ENCODE results near the gene CDC42SE2. TPM values are rescaled to one million over a fixed set of nuclear protein-coding genes. Genes with fewer than 3 reads are reported as not detected.
"Not testable (repeated sequence)": the region's sequence is repeated elsewhere in the genome, so short reads cannot be mapped to it uniquely, and the experiment has no call there.

The CDC42SE2 gene
- total RNA-seq, 1 experiment from 2014 or later = 22.5 TPM

DNA sequence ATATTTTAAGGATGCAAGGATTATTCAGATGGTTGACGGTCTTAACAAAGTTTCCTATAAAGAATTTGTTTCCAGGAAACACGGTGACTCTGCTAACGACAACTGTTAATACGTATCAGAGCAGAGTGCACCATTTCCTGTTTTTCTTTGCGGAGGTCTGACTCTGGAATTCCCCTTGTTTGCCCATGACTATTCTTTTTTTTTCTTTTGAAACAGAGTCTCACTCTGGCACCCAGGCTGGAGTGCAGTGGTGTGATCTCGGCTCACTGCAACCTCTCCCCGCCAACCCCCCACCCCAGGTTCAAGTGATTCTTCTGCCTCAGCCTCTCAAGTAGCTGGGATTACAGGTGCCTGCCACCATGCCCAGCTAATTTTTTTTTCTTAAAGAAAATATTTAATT, 115.9 kb downstream of the CDC42SE2 start:
- ChIA-PET CTCF (no interaction called here), POLR2A (no interaction called here)
- TF ChIP-seq FOXK1 (CRISPR knock-in tag; IDR thresholded peaks at IDR 0.05) (no peak), CREM (CRISPR knock-in tag; IDR thresholded peaks at IDR 0.05) (no peak), ETV6 (CRISPR knock-in tag; IDR thresholded peaks at IDR 0.05) (no peak), OVOL2 (CRISPR knock-in tag; IDR thresholded peaks at IDR 0.05; ENCODE audit: borderline replicate concordance) (no peak), NR3C1 (CRISPR knock-in tag; conservative IDR thresholded peaks at IDR 0.05; ENCODE audit: low read depth) (no peak), IRF2 (CRISPR knock-in tag; IDR thresholded peaks at IDR 0.05; ENCODE audit: borderline replicate concordance, low read depth) (no peak), NFATC4 (CRISPR knock-in tag; IDR thresholded peaks at IDR 0.05) (no peak), ZNF317 (CRISPR knock-in tag; IDR thresholded peaks at IDR 0.05; ENCODE audit: borderline replicate concordance, low read depth) (no peak), MYBL2 (CRISPR knock-in tag; IDR thresholded peaks at IDR 0.05) (no peak), PRRX2 (CRISPR knock-in tag; IDR thresholded peaks at IDR 0.05) (no peak), CREB1 (CRISPR knock-in tag; IDR thresholded peaks at IDR 0.05) (no peak)
- TF ChIP-seq, protein P1, sequence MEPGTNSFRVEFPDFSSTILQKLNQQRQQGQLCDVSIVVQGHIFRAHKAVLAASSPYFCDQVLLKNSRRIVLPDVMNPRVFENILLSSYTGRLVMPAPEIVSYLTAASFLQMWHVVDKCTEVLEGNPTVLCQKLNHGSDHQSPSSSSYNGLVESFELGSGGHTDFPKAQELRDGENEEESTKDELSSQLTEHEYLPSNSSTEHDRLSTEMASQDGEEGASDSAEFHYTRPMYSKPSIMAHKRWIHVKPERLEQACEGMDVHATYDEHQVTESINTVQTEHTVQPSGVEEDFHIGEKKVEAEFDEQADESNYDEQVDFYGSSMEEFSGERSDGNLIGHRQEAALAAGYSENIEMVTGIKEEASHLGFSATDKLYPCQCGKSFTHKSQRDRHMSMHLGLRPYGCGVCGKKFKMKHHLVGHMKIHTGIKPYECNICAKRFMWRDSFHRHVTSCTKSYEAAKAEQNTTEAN (CRISPR knock-in tag; IDR thresholded peaks at IDR 0.05) = no peak
- TF ChIP-seq, protein P2, sequence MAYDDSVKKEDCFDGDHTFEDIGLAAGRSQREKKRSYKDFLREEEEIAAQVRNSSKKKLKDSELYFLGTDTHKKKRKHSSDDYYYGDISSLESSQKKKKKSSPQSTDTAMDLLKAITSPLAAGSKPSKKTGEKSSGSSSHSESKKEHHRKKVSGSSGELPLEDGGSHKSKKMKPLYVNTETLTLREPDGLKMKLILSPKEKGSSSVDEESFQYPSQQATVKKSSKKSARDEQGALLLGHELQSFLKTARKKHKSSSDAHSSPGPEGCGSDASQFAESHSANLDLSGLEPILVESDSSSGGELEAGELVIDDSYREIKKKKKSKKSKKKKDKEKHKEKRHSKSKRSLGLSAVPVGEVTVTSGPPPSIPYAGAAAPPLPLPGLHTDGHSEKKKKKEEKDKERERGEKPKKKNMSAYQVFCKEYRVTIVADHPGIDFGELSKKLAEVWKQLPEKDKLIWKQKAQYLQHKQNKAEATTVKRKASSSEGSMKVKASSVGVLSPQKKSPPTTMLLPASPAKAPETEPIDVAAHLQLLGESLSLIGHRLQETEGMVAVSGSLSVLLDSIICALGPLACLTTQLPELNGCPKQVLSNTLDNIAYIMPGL (CRISPR knock-in tag; IDR thresholded peaks at IDR 0.05) = no peak
- TF ChIP-seq, protein P3, sequence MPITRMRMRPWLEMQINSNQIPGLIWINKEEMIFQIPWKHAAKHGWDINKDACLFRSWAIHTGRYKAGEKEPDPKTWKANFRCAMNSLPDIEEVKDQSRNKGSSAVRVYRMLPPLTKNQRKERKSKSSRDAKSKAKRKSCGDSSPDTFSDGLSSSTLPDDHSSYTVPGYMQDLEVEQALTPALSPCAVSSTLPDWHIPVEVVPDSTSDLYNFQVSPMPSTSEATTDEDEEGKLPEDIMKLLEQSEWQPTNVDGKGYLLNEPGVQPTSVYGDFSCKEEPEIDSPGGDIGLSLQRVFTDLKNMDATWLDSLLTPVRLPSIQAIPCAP (CRISPR knock-in tag; IDR thresholded peaks at IDR 0.05) = no peak
- TF ChIP-seq, protein P4, sequence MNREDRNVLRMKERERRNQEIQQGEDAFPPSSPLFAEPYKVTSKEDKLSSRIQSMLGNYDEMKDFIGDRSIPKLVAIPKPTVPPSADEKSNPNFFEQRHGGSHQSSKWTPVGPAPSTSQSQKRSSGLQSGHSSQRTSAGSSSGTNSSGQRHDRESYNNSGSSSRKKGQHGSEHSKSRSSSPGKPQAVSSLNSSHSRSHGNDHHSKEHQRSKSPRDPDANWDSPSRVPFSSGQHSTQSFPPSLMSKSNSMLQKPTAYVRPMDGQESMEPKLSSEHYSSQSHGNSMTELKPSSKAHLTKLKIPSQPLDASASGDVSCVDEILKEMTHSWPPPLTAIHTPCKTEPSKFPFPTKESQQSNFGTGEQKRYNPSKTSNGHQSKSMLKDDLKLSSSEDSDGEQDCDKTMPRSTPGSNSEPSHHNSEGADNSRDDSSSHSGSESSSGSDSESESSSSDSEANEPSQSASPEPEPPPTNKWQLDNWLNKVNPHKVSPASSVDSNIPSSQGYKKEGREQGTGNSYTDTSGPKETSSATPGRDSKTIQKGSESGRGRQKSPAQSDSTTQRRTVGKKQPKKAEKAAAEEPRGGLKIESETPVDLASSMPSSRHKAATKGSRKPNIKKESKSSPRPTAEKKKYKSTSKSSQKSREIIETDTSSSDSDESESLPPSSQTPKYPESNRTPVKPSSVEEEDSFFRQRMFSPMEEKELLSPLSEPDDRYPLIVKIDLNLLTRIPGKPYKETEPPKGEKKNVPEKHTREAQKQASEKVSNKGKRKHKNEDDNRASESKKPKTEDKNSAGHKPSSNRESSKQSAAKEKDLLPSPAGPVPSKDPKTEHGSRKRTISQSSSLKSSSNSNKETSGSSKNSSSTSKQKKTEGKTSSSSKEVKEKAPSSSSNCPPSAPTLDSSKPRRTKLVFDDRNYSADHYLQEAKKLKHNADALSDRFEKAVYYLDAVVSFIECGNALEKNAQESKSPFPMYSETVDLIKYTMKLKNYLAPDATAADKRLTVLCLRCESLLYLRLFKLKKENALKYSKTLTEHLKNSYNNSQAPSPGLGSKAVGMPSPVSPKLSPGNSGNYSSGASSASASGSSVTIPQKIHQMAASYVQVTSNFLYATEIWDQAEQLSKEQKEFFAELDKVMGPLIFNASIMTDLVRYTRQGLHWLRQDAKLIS (CRISPR knock-in tag; IDR thresholded peaks at IDR 0.05; ENCODE audit: borderline replicate concordance) = no peak
- TF ChIP-seq, protein P5, sequence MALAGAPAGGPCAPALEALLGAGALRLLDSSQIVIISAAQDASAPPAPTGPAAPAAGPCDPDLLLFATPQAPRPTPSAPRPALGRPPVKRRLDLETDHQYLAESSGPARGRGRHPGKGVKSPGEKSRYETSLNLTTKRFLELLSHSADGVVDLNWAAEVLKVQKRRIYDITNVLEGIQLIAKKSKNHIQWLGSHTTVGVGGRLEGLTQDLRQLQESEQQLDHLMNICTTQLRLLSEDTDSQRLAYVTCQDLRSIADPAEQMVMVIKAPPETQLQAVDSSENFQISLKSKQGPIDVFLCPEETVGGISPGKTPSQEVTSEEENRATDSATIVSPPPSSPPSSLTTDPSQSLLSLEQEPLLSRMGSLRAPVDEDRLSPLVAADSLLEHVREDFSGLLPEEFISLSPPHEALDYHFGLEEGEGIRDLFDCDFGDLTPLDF (CRISPR knock-in tag; IDR thresholded peaks at IDR 0.05) = no peak
- TF ChIP-seq, protein P6, sequence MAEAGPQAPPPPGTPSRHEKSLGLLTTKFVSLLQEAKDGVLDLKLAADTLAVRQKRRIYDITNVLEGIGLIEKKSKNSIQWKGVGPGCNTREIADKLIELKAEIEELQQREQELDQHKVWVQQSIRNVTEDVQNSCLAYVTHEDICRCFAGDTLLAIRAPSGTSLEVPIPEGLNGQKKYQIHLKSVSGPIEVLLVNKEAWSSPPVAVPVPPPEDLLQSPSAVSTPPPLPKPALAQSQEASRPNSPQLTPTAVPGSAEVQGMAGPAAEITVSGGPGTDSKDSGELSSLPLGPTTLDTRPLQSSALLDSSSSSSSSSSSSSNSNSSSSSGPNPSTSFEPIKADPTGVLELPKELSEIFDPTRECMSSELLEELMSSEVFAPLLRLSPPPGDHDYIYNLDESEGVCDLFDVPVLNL (CRISPR knock-in tag; IDR thresholded peaks at IDR 0.05; ENCODE audit: borderline replicate concordance, low read depth) = no peak
- DNase-seq (ENCODE audit: low spot score) (no peak), ATAC-seq (no peak)
- H3K4me3 Mint-ChIP-seq = no peak overlapping the region
- H3K9me3 Mint-ChIP-seq = no peaks in the 10 kb centered on the region
- peaks cover 10% of the 10 kb centered on the region for H3K4me1 Mint-ChIP-seq
- H3K27me3 Mint-ChIP-seq (ENCODE audit: low read depth) = no peaks in the 10 kb centered on the region
- no peaks in the 10 kb centered on the region for H3K36me3 Mint-ChIP-seq
- H3K27ac Mint-ChIP-seq = no peak overlapping the region

DNA sequence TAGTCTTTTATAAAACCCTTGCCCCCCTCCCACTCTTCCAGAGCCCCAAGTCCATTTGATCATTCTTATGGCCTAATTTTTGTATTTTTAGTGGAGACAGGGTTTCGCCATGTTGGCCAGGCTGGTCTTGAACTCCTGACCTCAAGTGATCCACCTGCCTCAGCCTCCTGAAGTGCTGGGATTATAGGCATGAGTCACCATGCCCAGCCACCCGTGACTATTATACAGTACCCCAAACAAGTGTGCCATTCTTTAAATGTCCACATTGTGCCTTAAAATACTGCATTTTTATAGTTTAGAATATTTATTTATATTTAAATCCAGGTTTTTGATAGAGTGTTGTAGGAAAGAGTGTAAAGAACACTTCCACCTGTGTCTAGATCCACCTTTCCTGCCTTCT, 116.4 kb downstream of the CDC42SE2 start:
- H3K27ac Mint-ChIP-seq; H3K27me3 Mint-ChIP-seq (ENCODE audit: low read depth); ATAC-seq; H3K4me3 Mint-ChIP-seq; POLR2A ChIA-PET; H3K36me3 Mint-ChIP-seq; H3K4me1 Mint-ChIP-seq; H3K9me3 Mint-ChIP-seq; CTCF ChIA-PET; DNase-seq (ENCODE audit: low spot score): not testable (repeated sequence)
